Tibial artery (tissue), 4 donors: ENCODE measurements around the gene GYS2.

Source experiments
- DNase-seq, 2 donors: peaks; one replicate each; pipeline ENCODE4 v3.0.0-alpha.2; 2019
- H3K27ac ChIP-seq, 2 donors: fragments of 200-600 bp; sonication (generic) in 1 of 2; 1 replicate in 1 of 2; 2 replicates in 1 of 2; pipeline ENCODE4 v1.5.1; 2018 to 2019; ENCODE audit warnings: mild to moderate bottlenecking in 1 of 2
- H3K27me3 ChIP-seq, 2 donors: fragments of 200-600 bp; sonication (generic) in 1 of 2; one replicate each; pipeline versions ENCODE4 v1.5.1 to v1.6.0; 2016 to 2019
- H3K36me3 ChIP-seq, 3 donors: fragments of 200-600 bp; sonication (generic) in 2 of 3; one replicate each; pipeline ENCODE4 v1.5.1; 2016 to 2019; ENCODE audit warnings: mild to moderate bottlenecking in 2 of 3
- H3K4me1 ChIP-seq, 4 donors: fragments of 200-600 bp; sonication (generic) in 2 of 4; 1 replicate in 3 of 4; 2 replicates in 1 of 4; pipeline ENCODE4 v1.5.1; 2016 to 2019
- H3K4me3 ChIP-seq, 2 donors: fragments of 200-600 bp; sonication (generic) in 1 of 2; 1 replicate in 1 of 2; 2 replicates in 1 of 2; pipeline ENCODE4 v1.5.1; 2018 to 2019; ENCODE audit warnings: mild to moderate bottlenecking in 2 of 2
- H3K9me3 ChIP-seq, 3 donors: fragments of 200-600 bp; sonication (generic) in 1 of 3; one replicate each; pipeline ENCODE4 v1.5.1; 2016 to 2019
- intact Hi-C: fragments of 100-400 bp; cut with DNase I; formaldehyde crosslinking; loops from one replicate; pipeline ENCODE4 v1.15.0; 2023; ENCODE audit warnings: low total_unique reads
- TF ChIP-seq, protein P1 (sequence below), 2 experiments: fragments of 200-600 bp in 1 of 2; fragments of 450-650 bp in 1 of 2; IDR thresholded peaks; one replicate each; pipeline ENCODE4 v1.5.1; 2017 to 2019; ENCODE audit warnings: antibody characterized with exemption in 2 of 2, mild to moderate bottlenecking in 1 of 2, moderate library complexity in 1 of 2

The GYS2 gene

GRCh38 chr12:21571046-21571445 lies 33.6 kb downstream of the GYS2 start:
- Histone ChIP-seq H3K4me1 (no peaks in the 10 kb centered on the region), H3K4me3 (no peak overlapping the region), H3K9me3 (no peaks in the 10 kb centered on the region), H3K27me3 (no peaks in the 10 kb centered on the region), H3K36me3 (no peaks in the 10 kb centered on the region), H3K27ac (no peak overlapping the region)
- intact Hi-C loops, result no loop called here
- TF ChIP-seq, protein P1, sequence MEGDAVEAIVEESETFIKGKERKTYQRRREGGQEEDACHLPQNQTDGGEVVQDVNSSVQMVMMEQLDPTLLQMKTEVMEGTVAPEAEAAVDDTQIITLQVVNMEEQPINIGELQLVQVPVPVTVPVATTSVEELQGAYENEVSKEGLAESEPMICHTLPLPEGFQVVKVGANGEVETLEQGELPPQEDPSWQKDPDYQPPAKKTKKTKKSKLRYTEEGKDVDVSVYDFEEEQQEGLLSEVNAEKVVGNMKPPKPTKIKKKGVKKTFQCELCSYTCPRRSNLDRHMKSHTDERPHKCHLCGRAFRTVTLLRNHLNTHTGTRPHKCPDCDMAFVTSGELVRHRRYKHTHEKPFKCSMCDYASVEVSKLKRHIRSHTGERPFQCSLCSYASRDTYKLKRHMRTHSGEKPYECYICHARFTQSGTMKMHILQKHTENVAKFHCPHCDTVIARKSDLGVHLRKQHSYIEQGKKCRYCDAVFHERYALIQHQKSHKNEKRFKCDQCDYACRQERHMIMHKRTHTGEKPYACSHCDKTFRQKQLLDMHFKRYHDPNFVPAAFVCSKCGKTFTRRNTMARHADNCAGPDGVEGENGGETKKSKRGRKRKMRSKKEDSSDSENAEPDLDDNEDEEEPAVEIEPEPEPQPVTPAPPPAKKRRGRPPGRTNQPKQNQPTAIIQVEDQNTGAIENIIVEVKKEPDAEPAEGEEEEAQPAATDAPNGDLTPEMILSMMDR (IDR thresholded peaks at IDR 0.05), result no peak
- no peak for DNase-seq

DNA sequence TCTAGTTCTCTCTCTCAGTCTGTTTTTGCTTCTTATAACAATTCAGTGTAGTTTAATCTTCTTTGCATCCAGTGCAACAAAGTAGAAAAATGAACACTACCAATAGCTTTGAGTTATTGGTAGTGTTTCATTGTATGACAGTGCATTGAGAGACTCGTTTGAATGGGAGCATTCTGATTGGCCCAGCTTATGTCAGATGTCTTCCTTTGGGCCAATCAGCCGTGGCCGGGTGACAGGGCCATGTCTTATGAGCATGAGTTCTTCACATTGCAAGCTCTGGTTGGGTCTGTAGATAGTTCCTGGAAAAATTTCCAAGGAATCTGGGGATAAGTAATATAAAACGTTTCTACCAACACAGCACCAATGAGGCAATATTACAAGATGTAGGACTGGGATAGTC lies 36.5 kb downstream of the GYS2 start:
- H3K4me3 ChIP-seq, result no peak overlapping the region
- H3K36me3 ChIP-seq, result no peaks in the 10 kb centered on the region
- H3K27ac ChIP-seq, result no peak overlapping the region
- no peaks in the 10 kb centered on the region for H3K4me1 ChIP-seq
- TF ChIP-seq, protein P1 (IDR thresholded peaks at IDR 0.05), result no peak
- H3K27me3 ChIP-seq, result no peaks in the 10 kb centered on the region
- DNase-seq, result no peak
- H3K9me3 ChIP-seq, result no peaks in the 10 kb centered on the region
- intact Hi-C loops, result no loop called here

DNA sequence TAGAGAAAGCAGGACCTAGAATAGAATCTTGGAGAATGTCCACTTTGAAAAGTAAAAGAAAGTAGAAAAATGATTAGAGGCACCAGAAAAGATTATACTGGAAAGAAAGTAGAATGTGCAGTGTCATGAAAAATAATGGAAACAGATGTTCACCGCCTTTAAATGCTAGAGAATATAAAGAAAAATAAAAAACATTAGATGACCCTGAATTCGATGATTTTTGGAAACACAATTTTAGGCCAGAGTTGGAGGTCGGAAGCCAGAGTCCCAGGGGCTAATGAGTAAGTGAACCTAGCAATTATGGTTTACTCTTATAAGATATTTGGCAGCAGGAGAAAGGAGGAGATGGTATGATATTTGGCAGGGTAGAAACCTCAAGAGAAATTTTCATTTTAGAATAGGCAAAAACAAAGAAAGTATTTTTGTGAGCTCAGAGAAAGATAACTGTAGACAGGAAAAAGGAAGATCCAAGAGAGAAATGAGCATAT lies 37.7 kb downstream of the GYS2 start:
- H3K9me3 ChIP-seq, result no peaks in the 10 kb centered on the region
- TF ChIP-seq, protein P1 (IDR thresholded peaks at IDR 0.05), result no peak
- no peaks in the 10 kb centered on the region for H3K27me3 ChIP-seq
- no peak for DNase-seq
- H3K27ac ChIP-seq, result no peak overlapping the region
- H3K4me1 ChIP-seq, result no peaks in the 10 kb centered on the region
- H3K36me3 ChIP-seq, result no peaks in the 10 kb centered on the region
- intact Hi-C loops, result no loop called here
- no peak overlapping the region for H3K4me3 ChIP-seq

- intact Hi-C loops, result no loop called here
- Histone ChIP-seq H3K36me3 (no peaks in the 10 kb centered on the region), H3K4me3 (no peak overlapping the region), H3K27me3 (no peaks in the 10 kb centered on the region), H3K9me3 (no peaks in the 10 kb centered on the region), H3K27ac (no peak overlapping the region), H3K4me1 (no peaks in the 10 kb centered on the region)
- TF ChIP-seq, protein P1 (IDR thresholded peaks at IDR 0.05), result no peak
- DNase-seq, result no peak
These were observed 38.3 kb downstream of the GYS2 start for GRCh38 chr12:21566223-21566906.

DNA sequence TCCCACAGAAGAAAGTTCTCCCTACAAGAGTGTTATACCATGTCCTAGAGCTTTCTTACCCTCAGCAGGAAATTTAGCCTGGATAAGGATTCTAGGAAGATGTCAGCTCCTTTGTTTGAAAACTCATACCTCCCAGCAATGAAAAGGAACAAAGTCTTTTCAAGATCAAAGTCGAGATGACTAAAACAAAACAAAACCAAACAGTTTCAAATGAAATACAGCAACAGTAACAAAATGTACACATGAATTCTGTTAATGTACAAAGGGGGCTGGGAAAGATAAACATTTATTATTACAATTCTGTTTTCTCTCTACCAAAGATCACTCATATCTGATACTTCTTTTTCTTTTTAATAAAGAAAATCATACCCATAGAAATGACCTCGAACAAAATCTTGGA lies 41.8 kb downstream of the GYS2 start:
- H3K27ac ChIP-seq, result no peak overlapping the region
- H3K4me1 ChIP-seq, result no peaks in the 10 kb centered on the region
- TF ChIP-seq, protein P1 (IDR thresholded peaks at IDR 0.05), result no peak
- no peaks in the 10 kb centered on the region for H3K9me3 ChIP-seq
- H3K4me3 ChIP-seq, result no peak overlapping the region
- no peak for DNase-seq
- H3K27me3 ChIP-seq, result no peaks in the 10 kb centered on the region
- intact Hi-C loops, result no loop called here
- no peaks in the 10 kb centered on the region for H3K36me3 ChIP-seq
